Hepatocyte (in vitro differentiated cells): ENCODE results near the gene GRIN2D. TPM values are rescaled to one million over a fixed set of nuclear protein-coding genes. Genes with fewer than 3 reads are reported as not detected.

Experiments
- DNase-seq: peaks from one replicate; pipeline ENCODE4 v3.0.0-alpha.2; 2016; ENCODE audit warnings: low spot score
- H2AFZ ChIP-seq: fragments of 200-600 bp; sonication (generic); 2 replicates; pipeline ENCODE4 v1.6.0; 2016; ENCODE audit warnings: antibody characterized with exemption, mild to moderate bottlenecking
- H3K27ac ChIP-seq: fragments of 200-600 bp; sonication (generic); 2 replicates; pipeline ENCODE4 v1.5.1; 2016; ENCODE audit warnings: mild to moderate bottlenecking
- H3K27me3 ChIP-seq: fragments of 200-600 bp; sonication (generic); 2 replicates; pipeline ENCODE4 v1.6.1; 2016
- H3K36me3 ChIP-seq: fragments of 200-600 bp; sonication (generic); replicated peaks from 2 replicates; pipeline ENCODE4 v1.5.1; 2016; ENCODE audit warnings: low read depth; ENCODE audit not compliant: insufficient read depth
- H3K4me1 ChIP-seq: fragments of 200-600 bp; sonication (generic); 2 replicates; pipeline ENCODE4 v1.5.1; 2016; ENCODE audit warnings: mild to moderate bottlenecking, moderate library complexity; ENCODE audit not compliant: insufficient read depth
- H3K4me2 ChIP-seq: fragments of 200-600 bp; sonication (generic); 2 replicates; pipeline ENCODE4 v1.6.0; 2016
- H3K4me3 ChIP-seq: fragments of 200-600 bp; sonication (generic); 2 replicates; pipeline ENCODE4 v1.5.1; 2016; ENCODE audit warnings: mild to moderate bottlenecking
- H3K79me2 ChIP-seq: fragments of 200-600 bp; sonication (generic); 2 replicates; pipeline ENCODE4 v1.6.0; 2017; ENCODE audit warnings: mild to moderate bottlenecking
- H3K9me2 ChIP-seq: fragments of 200-600 bp; sonication (generic); replicated peaks from 2 replicates; pipeline ENCODE4 v1.6.0; 2017; ENCODE audit warnings: mild to moderate bottlenecking; ENCODE audit not compliant: insufficient read depth
- H3K9me3 ChIP-seq: fragments of 200-600 bp; sonication (generic); 2 replicates; pipeline ENCODE4 v1.5.1; 2016; ENCODE audit warnings: low read depth, mild to moderate bottlenecking
- H4K20me1 ChIP-seq: fragments of 200-600 bp; sonication (generic); 2 replicates; pipeline ENCODE4 v1.6.0; 2016; ENCODE audit warnings: mild to moderate bottlenecking; ENCODE audit not compliant: insufficient read depth, poor library complexity, severe bottlenecking
- EZH2 ChIP-seq: fragments of 200-600 bp; sonication (generic); IDR thresholded peaks from 2 replicates; pipeline ENCODE4 v1.6.1; 2016; ENCODE audit warnings: antibody characterized with exemption, mild to moderate bottlenecking, borderline replicate concordance
- EZH2phosphoT487 ChIP-seq: fragments of 200-600 bp; sonication (generic); IDR thresholded peaks from one replicate; pipeline ENCODE4 v1.6.1; 2018; ENCODE audit warnings: antibody characterized with exemption, mild to moderate bottlenecking, low read depth, moderate library complexity; ENCODE audit not compliant: unreplicated experiment, severe bottlenecking
- WGBS: methylation state at CpG from one replicate; pipeline ENCODE4 v1.1.6; 2016; ENCODE audit warnings: low lambda C conversion rate; ENCODE audit errors: missing lambda C conversion rate; 5-methylcytosine and 5-hydroxymethylcytosine counted together
- polyA plus RNA-seq: library from polyadenylated mRNA; unstranded; fragments of >200 nt; fragmentation: Nextera tagmentation; extraction: Ambion mirVana; gene quantifications from 2 replicates; pipeline ENCODE4 v1.2.1, GENCODE V29; 2016
- total RNA-seq: library from RNA; depleted of rRNA; stranded (reverse); fragments of >200 nt; gene quantifications from 2 replicates; pipeline ENCODE4 v1.2.3, GENCODE V29; 2014
- TF ChIP-seq, protein P1 (sequence below): fragments of 200-600 bp; sonication (generic); IDR thresholded peaks from 2 replicates; pipeline ENCODE4 v1.5.1; 2016; ENCODE audit warnings: antibody characterized with exemption, mild to moderate bottlenecking; ENCODE audit not compliant: poor library complexity

Gene GRIN2D
- total and polyA plus RNA-seq, 2 experiments from 2014 or later: 1.00 to 2.1 TPM

DNA sequence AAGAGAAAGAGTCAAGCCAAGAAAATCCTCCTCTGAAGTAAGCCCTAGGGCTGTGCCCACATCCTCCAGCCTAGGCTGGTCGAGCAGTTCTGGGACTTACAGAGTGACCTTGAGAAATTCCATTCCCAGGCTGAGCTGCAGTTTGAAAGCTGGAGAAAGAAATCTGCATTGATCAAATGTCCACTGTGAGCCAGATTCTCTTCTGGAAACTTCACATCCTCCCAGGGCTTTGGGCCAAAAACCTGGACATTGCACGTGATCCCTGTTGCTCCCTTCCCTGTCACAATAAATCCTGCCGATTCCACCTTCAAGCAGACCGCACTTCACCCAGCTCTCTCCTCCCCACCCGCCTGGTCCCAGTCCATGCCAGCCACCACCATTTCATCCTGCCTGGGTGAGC is 45.4 kb upstream of the GRIN2D start:
- H3K4me1 ChIP-seq: no peaks in the 10 kb centered on the region

DNA sequence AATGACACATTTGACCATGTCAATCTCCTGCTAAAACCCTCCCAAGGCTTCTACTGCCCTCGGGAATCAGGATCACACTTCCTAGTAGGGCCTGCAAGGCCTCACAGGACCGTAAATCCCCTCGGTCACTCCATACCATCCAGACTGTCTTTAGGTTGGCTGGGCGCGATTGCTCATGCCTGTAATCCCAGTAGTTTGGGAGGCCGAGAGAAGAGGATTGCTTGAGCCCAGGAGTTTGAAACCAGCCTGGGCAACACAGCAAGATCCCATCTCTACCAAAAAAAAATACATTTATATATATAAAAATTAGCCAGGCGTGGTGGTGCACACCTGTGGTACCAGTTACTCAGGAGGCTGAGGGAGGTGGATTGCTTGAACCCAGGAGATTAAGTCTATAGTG is 44.7 kb upstream of the GRIN2D start:
- WGBS: 87% methylated on average over 7 of the region's 7 CpGs
- H3K36me3 ChIP-seq: no peaks in the 10 kb centered on the region
- H3K79me2 ChIP-seq: no peaks in the 10 kb centered on the region
- H3K4me3 ChIP-seq: no peak overlapping the region
- H3K27ac ChIP-seq: no peak overlapping the region
- no peaks in the 10 kb centered on the region for H3K4me1 ChIP-seq
- H4K20me1 ChIP-seq: no peaks in the 10 kb centered on the region
- no peak for TF ChIP-seq EZH2phosphoT487
- TF ChIP-seq, protein P1, sequence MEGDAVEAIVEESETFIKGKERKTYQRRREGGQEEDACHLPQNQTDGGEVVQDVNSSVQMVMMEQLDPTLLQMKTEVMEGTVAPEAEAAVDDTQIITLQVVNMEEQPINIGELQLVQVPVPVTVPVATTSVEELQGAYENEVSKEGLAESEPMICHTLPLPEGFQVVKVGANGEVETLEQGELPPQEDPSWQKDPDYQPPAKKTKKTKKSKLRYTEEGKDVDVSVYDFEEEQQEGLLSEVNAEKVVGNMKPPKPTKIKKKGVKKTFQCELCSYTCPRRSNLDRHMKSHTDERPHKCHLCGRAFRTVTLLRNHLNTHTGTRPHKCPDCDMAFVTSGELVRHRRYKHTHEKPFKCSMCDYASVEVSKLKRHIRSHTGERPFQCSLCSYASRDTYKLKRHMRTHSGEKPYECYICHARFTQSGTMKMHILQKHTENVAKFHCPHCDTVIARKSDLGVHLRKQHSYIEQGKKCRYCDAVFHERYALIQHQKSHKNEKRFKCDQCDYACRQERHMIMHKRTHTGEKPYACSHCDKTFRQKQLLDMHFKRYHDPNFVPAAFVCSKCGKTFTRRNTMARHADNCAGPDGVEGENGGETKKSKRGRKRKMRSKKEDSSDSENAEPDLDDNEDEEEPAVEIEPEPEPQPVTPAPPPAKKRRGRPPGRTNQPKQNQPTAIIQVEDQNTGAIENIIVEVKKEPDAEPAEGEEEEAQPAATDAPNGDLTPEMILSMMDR: no peak
- TF ChIP-seq EZH2: no peak
- no peak for DNase-seq
- H3K9me3 ChIP-seq: no peaks in the 10 kb centered on the region
- no peak overlapping the region for H3K4me2 ChIP-seq
- H3K9me2 ChIP-seq: no peaks in the 10 kb centered on the region
- H3K27me3 ChIP-seq: no peaks in the 10 kb centered on the region
- H2AFZ ChIP-seq: no peak overlapping the region

More for the DNA sequence above, 45.4 kb upstream of the GRIN2D start:
- H4K20me1 ChIP-seq: no peaks in the 10 kb centered on the region
- DNase-seq: no peak
- no peak for TF ChIP-seq EZH2
- TF ChIP-seq EZH2phosphoT487: no peak
- TF ChIP-seq, protein P1: no peak
- H3K27ac ChIP-seq: no peak overlapping the region
- H3K9me3 ChIP-seq: no peaks in the 10 kb centered on the region
- no peaks in the 10 kb centered on the region for H3K9me2 ChIP-seq
- H3K4me2 ChIP-seq: no peak overlapping the region
- H2AFZ ChIP-seq: no peak overlapping the region
- no peaks in the 10 kb centered on the region for H3K36me3 ChIP-seq
- WGBS: 74% methylated on average over 5 of the region's 5 CpGs
- H3K4me3 ChIP-seq: no peak overlapping the region
- no peaks in the 10 kb centered on the region for H3K27me3 ChIP-seq
- no peaks in the 10 kb centered on the region for H3K79me2 ChIP-seq

DNA sequence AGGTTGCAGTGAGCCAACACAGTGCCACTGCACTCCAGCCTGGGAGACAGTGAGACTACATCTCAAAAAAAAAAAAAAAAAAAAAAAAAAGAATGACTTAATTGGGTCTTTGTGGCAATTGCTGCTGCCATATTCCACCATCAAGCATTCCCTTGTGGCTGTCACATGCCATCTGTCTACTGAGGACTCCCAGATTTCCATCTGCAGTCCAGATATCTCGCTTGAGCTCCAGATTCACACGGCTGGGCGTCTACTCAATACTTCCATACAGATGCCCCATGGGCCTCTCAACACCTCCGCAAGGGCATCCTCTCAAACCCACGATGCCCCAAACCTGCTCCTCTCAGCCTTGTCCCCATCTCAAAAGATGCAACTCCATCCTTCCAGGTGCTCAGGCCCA is 42.6 kb upstream of the GRIN2D start:
- TF ChIP-seq, protein P1: no peak
- no peak for TF ChIP-seq EZH2phosphoT487
- TF ChIP-seq EZH2: no peak
- H3K36me3 ChIP-seq: no peaks in the 10 kb centered on the region
- no peaks in the 10 kb centered on the region for H4K20me1 ChIP-seq
- no peak overlapping the region for H3K4me2 ChIP-seq
- H3K9me2 ChIP-seq: no peaks in the 10 kb centered on the region
- H3K4me3 ChIP-seq: no peak overlapping the region
- peaks cover 3% of the 10 kb centered on the region for H3K4me1 ChIP-seq
- no peaks in the 10 kb centered on the region for H3K9me3 ChIP-seq
- no peaks in the 10 kb centered on the region for H3K79me2 ChIP-seq
- no peak for DNase-seq
- H2AFZ ChIP-seq: no peak overlapping the region
- H3K27ac ChIP-seq: no peak overlapping the region
- H3K27me3 ChIP-seq: no peaks in the 10 kb centered on the region
- 97% methylated on average over 5 of the region's 5 CpGs for WGBS

DNA sequence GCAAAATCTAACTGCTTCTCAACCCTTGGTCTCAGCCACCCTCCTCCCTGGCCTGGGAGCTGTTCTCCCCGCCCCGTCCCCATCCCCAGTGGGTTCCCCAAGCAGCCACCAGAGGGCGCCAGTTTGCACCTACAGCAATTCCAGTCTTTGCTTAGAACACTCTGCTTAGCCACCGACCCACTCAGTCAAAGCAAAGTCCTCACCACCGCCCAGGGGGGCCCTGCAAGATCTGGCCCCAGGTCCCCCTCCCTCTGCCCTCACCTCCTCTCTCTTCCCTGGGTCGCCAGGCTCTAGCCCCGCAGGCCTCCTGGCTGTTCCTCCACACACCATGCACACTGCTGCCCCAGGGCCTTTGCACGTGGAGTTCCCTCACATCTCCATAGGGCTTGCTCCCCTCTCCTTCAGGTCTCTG is 42.1 kb upstream of the GRIN2D start:
- TF ChIP-seq, protein P1: peak; percentile 67
- TF ChIP-seq EZH2: no peak
- Histone ChIP-seq H3K4me1 (peaks cover 3% of the 10 kb centered on the region), H3K4me3 (no peak overlapping the region), H3K4me2 (no peak overlapping the region), H3K9me2 (no peaks in the 10 kb centered on the region), H3K36me3 (no peaks in the 10 kb centered on the region), H3K27me3 (no peaks in the 10 kb centered on the region), H3K9me3 (no peaks in the 10 kb centered on the region), H4K20me1 (no peaks in the 10 kb centered on the region), H3K27ac (no peak overlapping the region), H3K79me2 (no peaks in the 10 kb centered on the region), H2AFZ (no peak overlapping the region)
- DNase-seq: peak; percentile 70
- 60% methylated on average over 8 of the region's 8 CpGs for WGBS
